Diencephalon (tissue), 1 donor: Measurements from ENCODE around the gene EGR2. TPM values are rescaled to one million over a fixed set of nuclear protein-coding genes. Genes with fewer than 3 reads are reported as not detected.

Experiments
- total RNA-seq: library from RNA; depleted of rRNA; stranded (reverse); fragments of >200 nt; gene quantifications from one replicate; pipeline ENCODE4 v1.2.3, GENCODE V29; 2014

The EGR2 gene
- total RNA-seq: 1.2 TPM

DNA sequence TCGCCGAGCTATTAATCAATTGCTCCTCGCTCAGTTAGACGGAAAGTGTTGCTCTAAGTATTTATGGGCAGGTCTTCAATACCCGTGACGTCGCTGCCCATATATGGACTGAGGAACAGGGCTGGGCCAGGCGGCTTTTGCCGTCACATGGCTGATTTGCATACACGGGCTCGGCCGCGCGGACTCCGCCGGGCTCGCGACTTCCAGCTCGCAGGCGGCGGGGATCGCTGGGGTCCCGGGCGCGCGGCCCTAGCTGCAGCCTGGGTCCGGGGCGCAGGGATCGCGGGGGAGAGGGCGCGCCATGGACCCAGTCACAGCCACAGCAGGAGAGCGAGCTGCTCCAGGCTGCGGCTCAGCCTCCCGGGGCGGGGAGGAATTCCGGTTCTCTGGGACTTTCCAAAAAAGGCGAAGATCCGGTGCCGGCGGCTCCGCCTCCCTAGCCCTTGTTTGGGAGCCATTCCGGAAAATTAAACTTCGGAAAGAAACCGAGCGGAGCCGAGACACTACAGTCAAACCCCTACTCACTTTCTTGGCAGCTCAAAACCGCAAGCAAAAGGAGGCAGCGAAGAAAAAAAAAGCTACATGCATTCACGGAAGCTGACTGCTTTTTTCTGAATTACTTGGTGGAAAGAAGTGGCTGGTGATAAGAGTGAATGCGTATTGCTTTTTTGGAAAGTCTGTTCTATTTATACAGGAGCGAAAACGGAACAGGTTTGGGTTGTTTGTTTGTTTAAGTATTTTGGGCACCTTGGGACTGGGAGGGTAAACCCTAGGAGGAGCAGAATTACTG lies at the start of gene EGR2:
Gene EGR2, minus strand, starts transcription at position 36 of the 790 bp plus-strand sequence. CDS start 337 bp downstream, outside the sequence.

DNA sequence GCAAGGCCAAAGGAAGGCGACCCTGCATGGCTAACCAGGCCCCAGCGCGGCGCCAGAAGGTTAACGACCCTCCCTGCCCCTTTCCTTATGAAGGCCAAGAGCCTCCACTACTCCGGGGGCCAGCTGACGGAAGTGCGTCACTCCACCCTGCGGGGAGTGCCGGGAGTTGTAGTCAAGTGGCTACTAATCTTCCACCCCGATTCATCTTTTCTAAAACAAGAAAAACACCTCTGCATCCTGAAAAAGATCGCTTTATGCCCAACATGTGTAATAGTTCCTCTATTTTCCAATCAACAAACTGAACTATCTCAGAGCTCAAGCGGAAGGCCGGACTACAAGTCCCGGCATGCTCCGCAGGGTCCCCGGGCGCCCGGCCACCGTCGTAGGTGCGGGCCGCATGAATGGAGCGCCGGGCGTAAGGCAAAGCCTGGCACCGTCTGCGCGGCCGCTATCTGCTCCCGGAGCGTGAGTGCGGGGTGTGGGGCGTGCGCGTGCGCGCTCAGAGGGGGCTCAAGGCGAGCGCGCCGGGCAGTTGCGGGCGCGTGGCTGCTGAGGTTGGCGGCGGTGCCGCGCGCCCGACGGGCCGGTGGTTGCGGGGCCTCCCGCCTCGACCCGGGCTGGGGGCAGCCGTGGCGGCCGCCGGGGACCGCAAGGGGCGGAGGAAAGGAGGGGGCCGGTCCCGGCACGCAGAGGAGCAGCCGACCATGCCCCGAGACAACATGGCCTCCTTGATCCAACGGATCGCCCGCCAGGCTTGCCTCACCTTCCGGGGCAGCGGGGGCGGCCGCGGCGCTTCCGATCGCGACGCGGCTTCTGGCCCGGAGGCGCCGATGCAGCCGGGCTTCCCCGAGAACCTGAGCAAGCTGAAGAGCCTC lies 11.6 kb downstream of the EGR2 start, which contains the start of gene ADO:
Gene ADO, plus strand, starts transcription at position 365 of the 875 bp plus-strand sequence. Its CDS starts 340 bp downstream, at position 705.

Other genes starting within 250 kb of the EGR2 start
- gene ADO, start 11.6 kb downstream of the EGR2 start, total RNA-seq: 39.9 TPM